K562 (cell line): ENCODE measurements around the gene WDR54. TPM values are rescaled to one million over a fixed set of nuclear protein-coding genes. Genes with fewer than 3 reads are reported as not detected.

Experiments
- CBX1 ChIP-seq: sonication (generic); IDR thresholded peaks from 2 replicates; pipeline ENCODE4 v1.6.1; 2016; ENCODE audit warnings: antibody characterized with exemption, low read depth, mild to moderate bottlenecking
- CBX3 ChIP-seq, 2 experiments: IDR thresholded peaks; 1 replicate in 1 of 2; 2 replicates in 1 of 2; pipeline ENCODE4 v1.6.1; 2012; ENCODE audit warnings: inconsistent platforms in 2 of 2, low read length in 2 of 2, borderline replicate concordance in 1 of 2, control low read depth in 1 of 2
- ELF2 ChIP-seq: fragments of 250-450 bp; sonication (Bioruptor Pico); IDR thresholded peaks from 2 replicates; pipeline ENCODE4 v1.5.0; 2021; ENCODE audit warnings: mild to moderate bottlenecking
- FOS ChIP-seq: IDR thresholded peaks from 3 replicates; pipeline ENCODE4 v1.6.1; 2011; ENCODE audit not compliant: insufficient read length; ENCODE audit errors: extremely low read depth
- FOXJ3 ChIP-seq: sonication (generic); formaldehyde crosslinking; IDR thresholded peaks from 2 replicates; pipeline ENCODE4 v1.4.0; 2020; ENCODE audit warnings: mild to moderate bottlenecking, missing genetic modification reagents
- GABPB1 ChIP-seq: sonication (generic); formaldehyde crosslinking; IDR thresholded peaks from 2 replicates; pipeline ENCODE4 v1.8.0; 2022; ENCODE audit warnings: mild to moderate bottlenecking, missing genetic modification reagents
- GATAD2A ChIP-seq: fragments of 450-650 bp; IDR thresholded peaks from 2 replicates; pipeline ENCODE4 v1.6.1; 2017
- HIVEP1 ChIP-seq: fragments of 250-450 bp; sonication (Bioruptor Pico); IDR thresholded peaks from 2 replicates; pipeline ENCODE4 v1.4.0; 2020; ENCODE audit warnings: mild to moderate bottlenecking
- HMG20B ChIP-seq: fragments of 250-450 bp; sonication (Bioruptor Pico); IDR thresholded peaks from 2 replicates; pipeline ENCODE4 v1.5.0; 2021; ENCODE audit warnings: mild to moderate bottlenecking
- MYC ChIP-seq, 2 experiments: fragments of 250-450 bp in 1 of 2; sonication (Bioruptor Pico) in 1 of 2; IDR thresholded peaks; 2 replicates each; pipeline versions ENCODE4 v1.5.1 to v1.6.1; 2012 to 2021; ENCODE audit warnings: low read depth in 2 of 2, borderline replicate concordance in 1 of 2, improper control_type of control experiment in 1 of 2, low read length in 1 of 2, mild to moderate bottlenecking in 1 of 2, moderate library complexity in 1 of 2
- NCOA1 ChIP-seq: fragments of 450-650 bp; IDR thresholded peaks from 2 replicates; pipeline ENCODE4 v1.6.1; 2016; ENCODE audit warnings: low read depth
- PTBP1 ChIP-seq: fragments of 200-400 bp; formaldehyde crosslinking; IDR thresholded peaks from 2 replicates; pipeline ENCODE4 v1.6.1; 2017; ENCODE audit warnings: low read depth, low read length
- SP1 ChIP-seq: sonication (generic); formaldehyde crosslinking; IDR thresholded peaks from 2 replicates; pipeline ENCODE4 v1.8.1; 2022; ENCODE audit warnings: mild to moderate bottlenecking, missing genetic modification reagents
- ZC3H4 ChIP-seq: sonication (generic); formaldehyde crosslinking; IDR thresholded peaks from 2 replicates; pipeline ENCODE4 v1.9.0; 2021; ENCODE audit warnings: missing genetic modification reagents, borderline replicate concordance
- ZFP36 ChIP-seq: fragments of 150-350 bp; IDR thresholded peaks from 2 replicates; pipeline ENCODE4 v1.6.1; 2018; ENCODE audit warnings: low read length, low read depth; ENCODE audit not compliant: partially characterized antibody
- ZNF316 ChIP-seq: fragments of 450-650 bp; IDR thresholded peaks from 2 replicates; pipeline ENCODE4 v1.6.1; 2016
- ZNF76 ChIP-seq: fragments of 250-450 bp; sonication (Bioruptor Pico); IDR thresholded peaks from 2 replicates; pipeline ENCODE4 v1.4.0; 2020; ENCODE audit warnings: mild to moderate bottlenecking, moderate library complexity, borderline replicate concordance
- ZNF778 ChIP-seq: fragments of 450-650 bp; formaldehyde crosslinking; IDR thresholded peaks from 2 replicates; pipeline ENCODE4 v1.4.0; 2020; ENCODE audit warnings: mild to moderate bottlenecking, moderate library complexity
- polyA plus RNA-seq, 8 experiments: library from polyadenylated mRNA; depleted of rRNA in 4 of 8; stranded (reverse) in 5 of 8; unstranded in 3 of 8; fragments of >200 nt; fragmentation: Nextera tagmentation in 2 of 8; fragmentation: Illumina TruSeq in 1 of 8; extraction: Ambion mirVana in 2 of 8; extraction: Trizol in 1 of 8; gene quantifications; 2 replicates each; pipeline versions ENCODE4 v1.2.1 to v1.2.3, GENCODE V29; 2011 to 2014; ENCODE audit warnings: inconsistent platforms in 1 of 8, missing spikeins in 1 of 8
- total RNA-seq, 7 experiments: library from RNA; depleted of rRNA in 6 of 7; stranded (reverse); fragments of >200 nt in 6 of 7; fragmentation: Illumina TruSeq in 2 of 7; extraction: Trizol in 2 of 7; gene quantifications; 2 replicates each; pipeline versions ENCODE4 v1.2.1 to v1.2.3, GENCODE V29; 2011 to 2021; ENCODE audit warnings: low replicate concordance in 1 of 7
- TF ChIP-seq, protein P1 (sequence below): fragments of 250-450 bp; sonication (Bioruptor Pico); IDR thresholded peaks from 2 replicates; pipeline ENCODE4 v1.5.1; 2021; ENCODE audit warnings: mild to moderate bottlenecking
- TF ChIP-seq, protein P2 (sequence below): sonication (generic); formaldehyde crosslinking; IDR thresholded peaks from 2 replicates; pipeline ENCODE4 v1.8.0; 2022; ENCODE audit warnings: missing genetic modification reagents, mild to moderate bottlenecking, borderline replicate concordance
- TF ChIP-seq, protein P3 (sequence below): fragments of 450-650 bp; formaldehyde crosslinking; IDR thresholded peaks from 2 replicates; pipeline ENCODE4 v1.4.0; 2022; ENCODE audit warnings: missing genetic modification characterization
- TF ChIP-seq, protein P4 (sequence below): fragments of 450-650 bp; conservative IDR thresholded peaks from 2 replicates; pipeline ENCODE4 v1.6.1; 2016; ENCODE audit warnings: missing genetic modification characterization, low read depth, mild to moderate bottlenecking, missing compliant biosample characterization, moderate library complexity

The WDR54 gene
- total and polyA plus RNA-seq, 9 of the 15 experiments (the other 6 are each of a cell fraction or from before 2014, with no cell fraction given): 5.2 to 15.2 (median 7.4) TPM

DNA sequence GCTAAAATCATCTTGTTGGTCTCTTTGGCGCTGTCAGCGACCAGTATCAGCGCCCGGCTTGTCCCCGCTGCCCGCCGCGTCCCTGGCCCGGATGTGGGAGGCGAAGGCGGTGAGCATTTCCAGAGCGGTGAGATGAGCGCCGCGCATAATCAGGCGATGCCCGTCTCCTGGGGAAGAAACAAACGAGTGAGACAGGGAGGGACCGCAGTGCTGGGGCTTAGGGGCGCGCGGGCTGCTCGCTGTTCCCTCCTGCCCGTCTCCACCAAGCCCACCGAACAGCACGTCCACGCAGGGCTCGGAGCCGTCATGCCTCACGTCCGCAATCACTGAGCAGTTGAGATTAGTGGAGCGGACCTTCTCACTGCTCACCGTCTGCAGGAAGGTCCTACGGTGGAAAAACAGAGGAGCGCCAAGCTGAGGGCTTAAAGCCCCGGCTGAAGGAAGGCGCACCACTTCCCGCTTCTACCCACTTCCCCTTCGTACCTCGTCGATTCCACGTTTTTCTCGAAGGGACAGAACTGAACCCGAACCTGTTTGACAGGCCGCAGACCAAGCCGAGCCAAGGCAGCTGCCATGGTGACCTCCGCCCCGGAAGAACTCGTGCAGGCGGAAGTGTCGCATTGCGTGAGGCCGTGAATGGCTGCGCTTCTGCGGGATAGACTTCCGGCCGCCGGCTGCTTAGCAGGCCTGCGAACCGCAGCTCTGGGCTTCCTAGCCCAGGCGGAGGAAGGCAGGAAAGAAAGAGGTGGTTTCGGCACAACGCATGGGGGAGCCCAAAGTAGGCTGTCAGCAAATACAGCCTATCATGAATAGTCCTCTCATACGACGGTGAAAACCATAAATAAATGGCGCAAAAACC is 50.8 kb downstream of the WDR54 start, which contains the start of gene MRPL53 (continued):
- TF ChIP-seq ZC3H4 (CRISPR knock-in tag): no peak
- no peak for TF ChIP-seq GATAD2A
- TF ChIP-seq MYC (IDR thresholded peaks at IDR 0.05; ENCODE audit: low read depth, low read length): peak; percentile 56; the same call in 1 of the 2 replicates
- peak; percentile 88 for TF ChIP-seq MYC (CRISPR knock-in tag; IDR thresholded peaks at IDR 0.05; ENCODE audit: borderline replicate concordance, low read depth)
- TF ChIP-seq, protein P1, sequence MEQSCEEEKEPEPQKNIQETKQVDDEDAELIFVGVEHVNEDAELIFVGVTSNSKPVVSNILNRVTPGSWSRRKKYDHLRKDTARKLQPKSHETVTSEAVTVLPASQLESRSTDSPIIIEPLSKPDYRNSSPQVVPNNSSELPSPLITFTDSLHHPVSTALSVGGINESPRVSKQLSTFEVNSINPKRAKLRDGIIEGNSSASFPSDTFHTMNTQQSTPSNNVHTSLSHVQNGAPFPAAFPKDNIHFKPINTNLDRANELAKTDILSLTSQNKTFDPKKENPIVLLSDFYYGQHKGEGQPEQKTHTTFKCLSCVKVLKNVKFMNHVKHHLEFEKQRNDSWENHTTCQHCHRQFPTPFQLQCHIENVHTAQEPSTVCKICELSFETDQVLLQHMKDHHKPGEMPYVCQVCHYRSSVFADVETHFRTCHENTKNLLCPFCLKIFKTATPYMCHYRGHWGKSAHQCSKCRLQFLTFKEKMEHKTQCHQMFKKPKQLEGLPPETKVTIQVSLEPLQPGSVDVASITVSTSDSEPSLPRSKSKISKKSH (CRISPR knock-in tag): 0 out of 2 replicates have a peak, but pooled peaks have one; percentile 45
- no peak for TF ChIP-seq FOXJ3 (CRISPR knock-in tag)
- TF ChIP-seq, protein P2, sequence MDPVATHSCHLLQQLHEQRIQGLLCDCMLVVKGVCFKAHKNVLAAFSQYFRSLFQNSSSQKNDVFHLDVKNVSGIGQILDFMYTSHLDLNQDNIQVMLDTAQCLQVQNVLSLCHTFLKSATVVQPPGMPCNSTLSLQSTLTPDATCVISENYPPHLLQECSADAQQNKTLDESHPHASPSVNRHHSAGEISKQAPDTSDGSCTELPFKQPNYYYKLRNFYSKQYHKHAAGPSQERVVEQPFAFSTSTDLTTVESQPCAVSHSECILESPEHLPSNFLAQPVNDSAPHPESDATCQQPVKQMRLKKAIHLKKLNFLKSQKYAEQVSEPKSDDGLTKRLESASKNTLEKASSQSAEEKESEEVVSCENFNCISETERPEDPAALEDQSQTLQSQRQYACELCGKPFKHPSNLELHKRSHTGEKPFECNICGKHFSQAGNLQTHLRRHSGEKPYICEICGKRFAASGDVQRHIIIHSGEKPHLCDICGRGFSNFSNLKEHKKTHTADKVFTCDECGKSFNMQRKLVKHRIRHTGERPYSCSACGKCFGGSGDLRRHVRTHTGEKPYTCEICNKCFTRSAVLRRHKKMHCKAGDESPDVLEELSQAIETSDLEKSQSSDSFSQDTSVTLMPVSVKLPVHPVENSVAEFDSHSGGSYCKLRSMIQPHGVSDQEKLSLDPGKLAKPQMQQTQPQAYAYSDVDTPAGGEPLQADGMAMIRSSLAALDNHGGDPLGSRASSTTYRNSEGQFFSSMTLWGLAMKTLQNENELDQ (CRISPR knock-in tag): 0 out of 2 replicates have a peak, but pooled peaks have one; percentile 30
- TF ChIP-seq, protein P3, sequence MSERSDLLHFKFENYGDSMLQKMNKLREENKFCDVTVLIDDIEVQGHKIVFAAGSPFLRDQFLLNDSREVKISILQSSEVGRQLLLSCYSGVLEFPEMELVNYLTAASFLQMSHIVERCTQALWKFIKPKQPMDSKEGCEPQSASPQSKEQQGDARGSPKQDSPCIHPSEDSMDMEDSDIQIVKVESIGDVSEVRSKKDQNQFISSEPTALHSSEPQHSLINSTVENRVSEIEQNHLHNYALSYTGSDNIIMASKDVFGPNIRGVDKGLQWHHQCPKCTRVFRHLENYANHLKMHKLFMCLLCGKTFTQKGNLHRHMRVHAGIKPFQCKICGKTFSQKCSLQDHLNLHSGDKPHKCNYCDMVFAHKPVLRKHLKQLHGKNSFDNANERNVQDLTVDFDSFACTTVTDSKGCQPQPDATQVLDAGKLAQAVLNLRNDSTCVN (CRISPR knock-in tag): peak; percentile 72; the same call in 1 of the 2 replicates
- peak in 1 of 2 experiments; percentile 84; a peak in 1 of 3 replicates for TF ChIP-seq CBX3 (IDR thresholded peaks at IDR 0.05; ENCODE audit: borderline replicate concordance in 1 of 2, low read length in 2 of 2)
- TF ChIP-seq, protein P4, sequence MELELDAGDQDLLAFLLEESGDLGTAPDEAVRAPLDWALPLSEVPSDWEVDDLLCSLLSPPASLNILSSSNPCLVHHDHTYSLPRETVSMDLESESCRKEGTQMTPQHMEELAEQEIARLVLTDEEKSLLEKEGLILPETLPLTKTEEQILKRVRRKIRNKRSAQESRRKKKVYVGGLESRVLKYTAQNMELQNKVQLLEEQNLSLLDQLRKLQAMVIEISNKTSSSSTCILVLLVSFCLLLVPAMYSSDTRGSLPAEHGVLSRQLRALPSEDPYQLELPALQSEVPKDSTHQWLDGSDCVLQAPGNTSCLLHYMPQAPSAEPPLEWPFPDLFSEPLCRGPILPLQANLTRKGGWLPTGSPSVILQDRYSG: peak; percentile 66; the same call in 1 of the 2 replicates
- no peak for TF ChIP-seq ZFP36
- no peak for TF ChIP-seq HMG20B (CRISPR knock-in tag)
- TF ChIP-seq ZNF76 (CRISPR knock-in tag): no peak
- TF ChIP-seq NCOA1: peak; percentile 74
- no peak for TF ChIP-seq FOS
- peak; percentile 85 for TF ChIP-seq CBX1
- peak; percentile 70 for TF ChIP-seq ZNF316
- peak; percentile 100 for TF ChIP-seq GABPB1 (CRISPR knock-in tag)
- TF ChIP-seq SP1 (CRISPR knock-in tag): peak; percentile 68
- no peak for TF ChIP-seq HIVEP1 (CRISPR knock-in tag)
- TF ChIP-seq ZNF778 (CRISPR knock-in tag): no peak
- TF ChIP-seq ELF2 (CRISPR knock-in tag): peak; percentile 92
- TF ChIP-seq PTBP1: peak; percentile 29; the same call in 1 of the 2 replicates
